ENCODE measurements around the gene PDE3A.

PDE3A gene

DNA sequence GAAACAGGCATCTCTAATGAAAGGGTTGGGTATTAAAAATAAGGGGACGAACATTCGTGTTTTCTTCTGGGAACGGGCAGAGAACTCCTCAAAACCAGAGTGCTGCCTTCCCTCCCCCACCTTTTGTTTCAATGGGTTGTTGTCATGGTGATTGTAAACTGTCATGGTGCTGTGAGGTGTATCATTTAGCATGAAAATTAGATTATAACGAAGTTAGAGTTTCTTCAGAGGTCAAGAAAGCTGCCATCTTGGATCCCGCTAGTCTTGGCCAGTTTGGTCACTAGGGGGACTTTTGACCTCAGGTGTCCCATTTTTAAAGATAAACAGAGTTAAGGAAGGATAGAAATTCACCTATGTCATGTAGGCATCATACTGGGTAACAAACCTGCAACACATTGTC, 123.0 kb downstream of the PDE3A start:
- no peaks in the 10 kb centered on the region for H3K9me3 Mint-ChIP-seq
- no peaks in the 10 kb centered on the region for H3K36me3 Mint-ChIP-seq
- no peaks in the 10 kb centered on the region for H3K4me1 Mint-ChIP-seq
- H3K4me3 Mint-ChIP-seq: no peak overlapping the region
- H3K27ac Mint-ChIP-seq: no peak overlapping the region
- ATAC-seq (ENCODE audit: low read depth): no peak
- DNase-seq (ENCODE audit: low spot score in 2 of 2): no peak
- no peaks in the 10 kb centered on the region for H3K27me3 Mint-ChIP-seq

DNA sequence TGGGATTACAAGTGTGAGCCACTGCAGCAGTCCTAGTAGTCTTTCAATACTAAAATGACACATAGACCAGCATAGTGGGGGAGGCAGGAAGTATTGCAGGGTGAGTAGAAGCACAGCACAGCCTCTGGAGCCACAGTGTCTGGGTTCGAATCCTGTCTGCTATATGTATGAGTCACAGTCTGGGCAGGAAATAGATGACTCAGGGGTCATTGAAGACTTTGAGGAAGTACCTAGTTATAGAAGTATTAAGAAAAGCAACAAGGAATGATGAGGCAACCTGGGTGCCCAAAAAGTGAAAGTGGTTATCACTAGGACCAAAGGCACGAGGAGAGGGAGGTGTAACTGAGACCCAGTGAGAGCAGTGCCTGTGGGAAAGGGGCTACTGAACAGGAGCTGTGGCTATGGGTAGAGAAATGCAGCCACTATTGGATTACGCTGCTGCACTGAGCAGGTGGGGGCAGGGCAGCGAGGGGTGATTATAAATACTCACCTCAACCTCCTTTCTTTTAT, 124.0 kb downstream of the PDE3A start:
- no peaks in the 10 kb centered on the region for H3K9me3 Mint-ChIP-seq
- no peaks in the 10 kb centered on the region for H3K27me3 Mint-ChIP-seq
- H3K4me3 Mint-ChIP-seq: no peak overlapping the region
- no peaks in the 10 kb centered on the region for H3K36me3 Mint-ChIP-seq
- no peaks in the 10 kb centered on the region for H3K4me1 Mint-ChIP-seq
- ATAC-seq (ENCODE audit: low read depth): no peak
- H3K27ac Mint-ChIP-seq: no peak overlapping the region
- DNase-seq (ENCODE audit: low spot score in 2 of 2): no peak

DNA sequence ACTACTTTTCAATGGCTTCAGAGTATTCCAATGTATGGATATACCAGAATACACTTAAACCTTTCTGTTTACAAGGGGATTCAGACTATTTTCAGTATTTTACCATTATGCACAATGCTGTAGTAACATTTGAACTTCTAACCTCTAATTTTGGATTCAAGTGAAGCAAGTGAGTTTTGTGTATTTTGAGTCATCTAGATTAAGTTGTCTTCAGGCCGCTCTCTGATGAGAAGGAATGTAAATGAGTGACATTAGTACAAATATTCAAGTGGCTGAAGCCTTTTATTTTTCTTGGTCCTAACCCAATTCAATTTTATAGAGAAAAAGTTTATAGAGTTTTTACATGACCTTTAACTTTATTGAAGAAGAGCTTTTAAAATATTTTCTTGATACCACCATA, 125.6 kb downstream of the PDE3A start:
- H3K4me1 Mint-ChIP-seq: no peaks in the 10 kb centered on the region
- H3K4me3 Mint-ChIP-seq: no peak overlapping the region
- H3K27ac Mint-ChIP-seq: no peak overlapping the region
- no peak for DNase-seq (ENCODE audit: low spot score in 2 of 2)
- H3K36me3 Mint-ChIP-seq: no peaks in the 10 kb centered on the region
- no peak for ATAC-seq (ENCODE audit: low read depth)
- peaks cover 1% of the 10 kb centered on the region for H3K9me3 Mint-ChIP-seq
- H3K27me3 Mint-ChIP-seq: no peaks in the 10 kb centered on the region

DNA sequence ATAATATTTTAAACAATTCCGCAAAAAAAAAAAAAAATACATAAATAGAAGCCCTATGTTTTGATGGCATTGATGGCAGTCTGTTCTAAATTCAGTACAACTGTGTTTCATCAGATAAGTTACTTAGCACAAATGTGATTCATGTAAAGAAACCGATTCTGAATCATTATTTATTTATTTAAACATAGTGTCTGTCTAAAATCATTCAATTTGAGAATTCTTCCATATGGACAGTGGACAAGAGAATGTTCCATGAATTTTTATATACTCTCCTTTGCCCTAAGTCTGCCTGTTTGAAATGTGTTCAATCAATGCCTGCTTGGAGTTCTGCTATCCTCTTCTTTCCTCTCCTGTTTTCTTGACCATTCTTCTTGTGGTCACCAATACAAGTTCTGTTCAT, 126.5 kb downstream of the PDE3A start:
- no peaks in the 10 kb centered on the region for H3K27me3 Mint-ChIP-seq
- H3K36me3 Mint-ChIP-seq: no peaks in the 10 kb centered on the region
- DNase-seq (ENCODE audit: low spot score in 2 of 2): no peak
- no peak overlapping the region for H3K4me3 Mint-ChIP-seq
- no peaks in the 10 kb centered on the region for H3K4me1 Mint-ChIP-seq
- no peak overlapping the region for H3K27ac Mint-ChIP-seq
- H3K9me3 Mint-ChIP-seq: peaks cover 1% of the 10 kb centered on the region
- ATAC-seq (ENCODE audit: low read depth): no peak

DNA sequence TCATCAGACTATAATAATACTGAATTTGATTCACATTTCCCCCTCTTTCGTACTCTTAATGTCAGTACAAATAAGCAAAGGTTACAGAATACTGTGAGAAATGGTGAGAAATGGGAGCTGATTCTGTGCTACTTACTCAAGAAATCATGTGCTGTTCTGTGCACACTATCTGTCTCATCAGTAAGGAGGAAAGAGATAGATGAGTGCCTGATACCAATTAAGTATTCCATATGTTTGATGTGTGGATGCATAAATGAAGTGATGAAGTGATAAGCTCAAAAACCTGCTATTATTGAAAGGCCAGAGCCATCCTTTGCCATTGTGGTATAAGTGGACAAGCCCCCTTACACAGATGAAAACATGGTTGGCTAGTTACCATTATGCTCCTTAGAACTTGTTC, 127.7 kb downstream of the PDE3A start:
- DNase-seq (ENCODE audit: low spot score in 2 of 2) (no peak), ATAC-seq (ENCODE audit: low read depth) (no peak)
- Mint-ChIP-seq H3K4me1 (no peaks in the 10 kb centered on the region), H3K9me3 (peaks cover 1% of the 10 kb centered on the region), H3K4me3 (no peak overlapping the region), H3K27ac (no peak overlapping the region), H3K36me3 (no peaks in the 10 kb centered on the region), H3K27me3 (no peaks in the 10 kb centered on the region)

DNA sequence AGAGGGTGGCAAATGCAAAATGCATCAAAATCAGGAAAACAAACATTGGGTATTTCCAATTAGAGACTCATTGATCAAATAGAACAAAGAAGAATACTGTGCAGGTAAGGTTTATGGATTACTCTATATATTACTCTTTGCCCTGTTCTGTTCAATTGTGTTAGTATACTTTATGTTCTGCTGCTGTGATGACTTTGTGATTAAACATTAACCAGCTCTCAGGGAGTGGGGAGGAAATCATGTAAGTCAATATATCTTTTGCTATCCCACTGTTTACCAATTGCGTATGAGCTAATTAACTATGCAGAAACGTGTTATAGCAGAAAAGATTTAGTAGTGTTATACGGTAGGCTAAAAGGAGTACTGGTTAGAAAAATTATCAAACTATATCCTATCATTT, 129.4 kb downstream of the PDE3A start:
- ATAC-seq (ENCODE audit: low read depth): no peak
- H3K9me3 Mint-ChIP-seq: peaks cover 1% of the 10 kb centered on the region

DNA sequence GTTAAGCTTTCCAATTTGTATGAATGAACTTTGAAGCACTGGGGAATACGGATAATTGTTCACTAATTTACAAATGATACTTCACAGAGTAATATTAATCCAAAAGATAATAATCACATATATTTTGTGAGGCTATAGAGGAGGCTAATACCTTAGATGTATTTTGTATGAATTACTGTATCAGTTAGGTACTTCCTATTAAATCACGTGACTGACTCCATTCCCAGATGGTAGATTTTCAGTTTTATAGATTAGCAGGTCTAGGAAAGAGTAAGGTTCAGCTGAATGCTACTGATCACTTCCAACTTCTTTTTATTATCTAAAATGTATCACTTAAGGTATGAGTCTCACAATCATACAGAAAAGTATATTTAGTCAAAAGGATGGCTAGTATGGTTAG, 133.6 kb downstream of the PDE3A start:
- no peaks in the 10 kb centered on the region for H3K4me1 Mint-ChIP-seq
- no peak for ATAC-seq (ENCODE audit: low read depth)

More for the DNA sequence above, 129.4 kb downstream of the PDE3A start:
- Mint-ChIP-seq H3K27me3 (no peaks in the 10 kb centered on the region), H3K4me3 (no peak overlapping the region), H3K36me3 (no peaks in the 10 kb centered on the region), H3K27ac (no peak overlapping the region), H3K4me1 (no peaks in the 10 kb centered on the region)
- no peak for DNase-seq (ENCODE audit: low spot score in 2 of 2)

DNA sequence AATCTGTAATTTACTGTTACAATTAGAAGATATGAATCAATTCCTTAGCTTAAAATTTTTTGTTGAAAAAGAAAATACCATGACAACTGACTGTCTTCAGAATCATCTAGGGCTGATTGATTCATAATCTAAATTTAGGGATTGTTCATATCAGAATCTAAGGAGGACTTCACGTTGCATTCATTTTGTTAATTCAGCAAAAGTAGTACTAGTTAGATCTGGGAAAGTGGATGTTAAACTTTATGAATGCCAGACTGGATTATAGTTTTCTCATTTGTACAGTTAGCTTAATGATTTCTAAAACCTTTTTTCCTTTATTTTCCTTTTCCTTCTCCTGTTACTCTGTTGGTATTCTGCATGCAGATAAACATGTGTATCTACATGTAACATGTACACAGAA, 135.5 kb downstream of the PDE3A start:
- Mint-ChIP-seq H3K36me3 (no peaks in the 10 kb centered on the region), H3K4me1 (no peaks in the 10 kb centered on the region), H3K27me3 (no peaks in the 10 kb centered on the region), H3K27ac (no peak overlapping the region), H3K4me3 (no peak overlapping the region), H3K9me3 (no peaks in the 10 kb centered on the region)
- ATAC-seq (ENCODE audit: low read depth): no peak
- no peak for DNase-seq (ENCODE audit: low spot score in 2 of 2)

More for the DNA sequence above, 133.6 kb downstream of the PDE3A start:
- H3K36me3 Mint-ChIP-seq: no peaks in the 10 kb centered on the region
- H3K27me3 Mint-ChIP-seq: no peaks in the 10 kb centered on the region
- peaks cover 1% of the 10 kb centered on the region for H3K9me3 Mint-ChIP-seq
- no peak for DNase-seq (ENCODE audit: low spot score in 2 of 2)
- no peak overlapping the region for H3K4me3 Mint-ChIP-seq
- no peak overlapping the region for H3K27ac Mint-ChIP-seq

DNA sequence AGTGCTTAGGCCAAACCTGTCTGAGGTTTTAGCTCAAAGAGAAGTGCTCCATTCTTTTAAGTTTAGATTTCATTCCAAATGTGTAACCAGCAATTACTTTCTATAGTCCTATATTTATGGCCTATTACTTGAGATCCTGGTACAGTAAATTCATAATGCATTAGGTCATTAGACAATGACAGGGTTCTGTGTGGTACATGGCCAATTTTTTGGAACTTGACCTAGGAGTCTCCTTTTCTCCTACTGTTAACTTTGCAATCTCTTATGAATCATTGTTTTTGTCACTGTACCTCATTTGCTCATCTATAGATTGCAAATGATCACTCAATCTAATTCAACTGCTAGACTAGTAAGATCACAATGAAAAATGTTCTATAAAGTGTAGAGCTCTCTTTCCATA, 136.7 kb downstream of the PDE3A start:
- DNase-seq (ENCODE audit: low spot score in 2 of 2) (no peak), ATAC-seq (ENCODE audit: low read depth) (no peak)
- H3K4me1 Mint-ChIP-seq: no peaks in the 10 kb centered on the region
- no peak overlapping the region for H3K27ac Mint-ChIP-seq
- H3K36me3 Mint-ChIP-seq: no peaks in the 10 kb centered on the region
- H3K9me3 Mint-ChIP-seq: no peaks in the 10 kb centered on the region
- no peaks in the 10 kb centered on the region for H3K27me3 Mint-ChIP-seq
- no peak overlapping the region for H3K4me3 Mint-ChIP-seq

DNA sequence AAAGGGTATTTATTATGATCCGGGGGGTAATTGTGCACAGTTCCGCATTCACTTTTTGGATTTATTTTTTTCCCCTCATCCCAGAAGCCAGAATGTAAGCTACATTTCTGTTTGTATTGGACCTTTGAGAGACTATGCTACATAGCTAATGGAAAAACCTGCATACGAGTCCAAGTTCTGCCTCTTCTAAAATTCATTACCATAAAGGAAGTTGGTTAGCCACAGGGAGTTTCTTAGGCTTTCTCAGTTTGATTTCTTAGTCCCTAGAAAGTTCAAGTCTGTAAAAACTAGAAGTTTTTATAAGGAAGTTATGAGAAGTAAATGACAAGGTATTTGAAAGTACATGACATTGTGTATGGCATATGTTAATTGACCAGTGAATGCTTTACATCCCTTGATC, 138.7 kb downstream of the PDE3A start:
- no peaks in the 10 kb centered on the region for H3K4me1 Mint-ChIP-seq
- no peak for DNase-seq (ENCODE audit: low spot score in 2 of 2)
- no peaks in the 10 kb centered on the region for H3K36me3 Mint-ChIP-seq
- no peak overlapping the region for H3K4me3 Mint-ChIP-seq
- H3K9me3 Mint-ChIP-seq: no peaks in the 10 kb centered on the region
- no peaks in the 10 kb centered on the region for H3K27me3 Mint-ChIP-seq
- no peak overlapping the region for H3K27ac Mint-ChIP-seq
- no peak for ATAC-seq (ENCODE audit: low read depth)

DNA sequence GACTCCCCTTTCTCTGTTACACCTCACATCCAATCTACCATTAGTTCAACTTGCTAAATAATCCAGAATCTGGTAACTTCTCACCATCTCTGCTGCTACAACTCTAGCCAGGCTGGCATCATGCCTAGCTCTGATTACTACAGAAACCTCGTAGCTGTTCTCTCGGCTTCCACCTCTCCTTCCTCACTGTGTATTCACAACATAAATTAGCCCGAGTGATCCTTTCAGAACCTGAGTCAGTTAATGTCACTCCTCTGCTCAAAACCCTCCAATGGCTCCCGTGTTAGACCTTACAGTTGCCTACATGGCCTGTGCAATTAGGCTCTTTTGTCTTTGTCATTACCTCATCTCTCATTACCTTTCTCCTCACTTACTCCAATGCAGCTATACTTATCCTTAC, 139.4 kb downstream of the PDE3A start:
- H3K4me1 Mint-ChIP-seq: no peaks in the 10 kb centered on the region
- no peak overlapping the region for H3K27ac Mint-ChIP-seq
- no peaks in the 10 kb centered on the region for H3K9me3 Mint-ChIP-seq
- DNase-seq (ENCODE audit: low spot score in 2 of 2) (no peak), ATAC-seq (ENCODE audit: low read depth) (no peak)
- H3K36me3 Mint-ChIP-seq: no peaks in the 10 kb centered on the region
- H3K27me3 Mint-ChIP-seq: no peaks in the 10 kb centered on the region
- no peak overlapping the region for H3K4me3 Mint-ChIP-seq

DNA sequence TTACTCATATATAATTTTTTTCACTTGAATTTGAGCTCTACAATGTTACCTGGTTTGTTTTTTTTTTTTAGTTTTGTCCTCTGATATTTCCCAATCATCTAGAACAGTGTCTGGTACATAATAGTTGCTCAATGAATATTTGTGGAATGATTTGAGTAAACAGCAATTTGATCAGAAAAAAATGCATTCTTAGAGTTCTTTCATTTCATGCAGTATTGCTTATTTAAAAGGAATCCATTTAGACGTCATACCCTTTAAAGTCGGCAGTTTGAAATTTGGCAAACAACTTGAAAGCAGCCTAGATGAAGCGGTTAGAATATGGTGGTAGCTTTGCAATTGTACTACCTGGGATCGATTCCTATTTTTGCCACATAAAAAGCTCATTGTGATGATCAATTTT, 140.0 kb downstream of the PDE3A start:
- Mint-ChIP-seq H3K4me3 (no peak overlapping the region), H3K36me3 (no peaks in the 10 kb centered on the region), H3K4me1 (no peaks in the 10 kb centered on the region), H3K9me3 (no peaks in the 10 kb centered on the region), H3K27ac (no peak overlapping the region), H3K27me3 (no peaks in the 10 kb centered on the region)
- no peak for DNase-seq (ENCODE audit: low spot score in 2 of 2)
- no peak for ATAC-seq (ENCODE audit: low read depth)

DNA sequence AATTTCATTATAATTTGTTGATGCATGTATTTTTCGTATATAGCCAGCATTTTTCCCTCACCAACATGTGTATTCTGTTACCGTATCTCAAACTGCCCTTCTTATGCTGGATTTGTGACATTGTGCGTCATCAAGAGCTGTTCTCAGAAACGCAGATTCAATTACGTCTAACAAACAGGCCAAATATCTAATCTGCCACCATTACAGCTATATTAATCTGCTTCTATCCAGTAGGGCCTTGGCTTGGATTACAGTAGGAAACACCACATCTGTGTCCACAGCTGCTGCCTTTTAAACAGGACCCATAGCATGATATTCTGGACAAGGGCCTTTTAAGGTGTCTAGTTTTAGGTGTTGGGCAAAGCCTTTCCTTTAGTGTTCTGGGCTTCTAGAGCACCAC, 140.6 kb downstream of the PDE3A start:
- Mint-ChIP-seq H3K27me3 (no peaks in the 10 kb centered on the region), H3K36me3 (no peaks in the 10 kb centered on the region), H3K9me3 (no peaks in the 10 kb centered on the region), H3K4me3 (no peak overlapping the region), H3K4me1 (no peaks in the 10 kb centered on the region), H3K27ac (no peak overlapping the region)
- DNase-seq (ENCODE audit: low spot score in 2 of 2): no peak
- no peak for ATAC-seq (ENCODE audit: low read depth)

DNA sequence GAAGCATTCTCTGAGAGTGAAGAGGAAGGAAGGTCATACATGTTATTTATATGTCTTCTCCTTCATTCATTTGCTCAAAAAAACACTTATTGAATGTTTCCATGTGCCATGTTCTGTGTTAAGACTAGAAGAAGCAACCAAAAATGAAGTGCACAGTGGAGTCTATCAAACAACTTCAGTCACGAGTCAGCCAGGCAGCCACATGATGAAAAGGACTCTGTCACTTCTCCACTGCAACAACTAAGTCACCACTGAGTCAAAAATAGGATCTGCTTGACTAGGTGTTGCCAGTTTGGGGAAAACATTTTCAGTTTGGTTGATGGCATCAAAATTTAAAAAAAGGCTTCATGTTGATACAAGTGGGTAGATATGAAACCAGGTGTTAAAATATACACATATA, 142.5 kb downstream of the PDE3A start:
- H3K27me3 Mint-ChIP-seq: no peaks in the 10 kb centered on the region

DNA sequence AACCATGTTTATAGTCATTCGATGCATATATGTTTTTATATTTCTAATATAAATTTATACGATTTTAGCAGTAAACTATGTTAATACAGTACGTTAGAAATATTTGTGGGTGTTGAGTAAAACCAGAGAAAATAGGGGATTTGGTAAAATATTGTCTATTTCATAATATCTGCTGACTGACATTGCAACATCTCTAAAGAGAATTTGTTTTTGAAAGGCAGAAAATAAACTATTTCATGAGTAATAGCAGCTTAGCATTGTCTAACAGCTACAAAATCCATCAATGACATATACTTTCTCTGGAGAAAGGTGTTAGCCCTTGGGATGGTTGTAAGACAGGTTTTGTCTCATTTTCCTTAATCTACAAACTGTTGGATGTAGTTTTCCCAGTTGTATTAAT, 144.9 kb downstream of the PDE3A start:
- Mint-ChIP-seq H3K36me3 (no peaks in the 10 kb centered on the region), H3K27me3 (no peaks in the 10 kb centered on the region), H3K4me3 (no peak overlapping the region), H3K27ac (no peak overlapping the region), H3K9me3 (no peaks in the 10 kb centered on the region), H3K4me1 (no peaks in the 10 kb centered on the region)
- ATAC-seq (ENCODE audit: low read depth) (no peak), DNase-seq (ENCODE audit: low spot score in 2 of 2) (no peak)

More for the DNA sequence above, 142.5 kb downstream of the PDE3A start:
- H3K4me1 Mint-ChIP-seq: no peaks in the 10 kb centered on the region
- H3K4me3 Mint-ChIP-seq: no peak overlapping the region
- ATAC-seq (ENCODE audit: low read depth): no peak
- no peak for DNase-seq (ENCODE audit: low spot score in 2 of 2)
- no peaks in the 10 kb centered on the region for H3K9me3 Mint-ChIP-seq
- no peaks in the 10 kb centered on the region for H3K36me3 Mint-ChIP-seq
- H3K27ac Mint-ChIP-seq: no peak overlapping the region

DNA sequence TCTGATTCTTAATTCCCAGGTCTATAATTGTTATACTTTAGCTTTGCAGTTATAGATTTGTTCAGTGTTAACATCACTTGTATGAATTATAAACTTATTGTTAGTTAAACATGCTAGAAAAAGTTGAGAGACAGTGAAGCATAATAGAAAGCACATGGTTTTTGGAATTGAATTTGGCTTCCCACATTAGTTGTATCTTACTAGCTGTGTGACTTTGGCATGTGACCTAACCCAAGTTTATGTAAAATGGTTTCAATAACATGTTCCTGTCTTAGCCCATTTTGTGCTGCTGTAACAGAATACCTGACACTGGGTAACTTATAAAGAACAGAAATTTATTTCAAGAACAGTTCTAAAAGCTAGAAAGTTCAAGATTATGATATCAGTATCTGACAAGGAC, 146.3 kb downstream of the PDE3A start:
- Mint-ChIP-seq H3K9me3 (peaks cover 2% of the 10 kb centered on the region), H3K36me3 (no peaks in the 10 kb centered on the region), H3K4me1 (no peaks in the 10 kb centered on the region), H3K27me3 (peaks cover 1% of the 10 kb centered on the region), H3K27ac (no peak overlapping the region), H3K4me3 (no peak overlapping the region)
- no peak for DNase-seq (ENCODE audit: low spot score in 2 of 2)
- ATAC-seq (ENCODE audit: low read depth): no peak
